T-helper 1 cell treated with Interleukin-12 subunit alpha and Interleukin-12 subunit beta and Interleukin-4 antibody, amounts not matched to agents 30 μg/mL and 1 μg/mL, for 36 hours (primary cell): ENCODE results near the gene AREL1.
A peak's percentile ranks its signal among the peaks of the same experiment; 100 is the strongest.

Experiments used
- H3K27ac Mint-ChIP-seq: one replicate; pipeline ENCODE4 v1.8.0; 2021; ENCODE audit warnings: mild to moderate bottlenecking, mixed read lengths
- H3K27me3 Mint-ChIP-seq: one replicate; pipeline ENCODE4 v1.8.0; 2021; ENCODE audit warnings: low read depth, mixed read lengths
- H3K36me3 Mint-ChIP-seq: one replicate; pipeline ENCODE4 v1.8.0; 2021; ENCODE audit warnings: low read depth, mixed read lengths
- H3K4me1 Mint-ChIP-seq: one replicate; pipeline ENCODE4 v1.8.0; 2021; ENCODE audit warnings: low read depth, mixed read lengths
- H3K4me3 Mint-ChIP-seq: one replicate; pipeline ENCODE4 v1.8.0; 2021; ENCODE audit warnings: mild to moderate bottlenecking, moderate library complexity, mixed read lengths
- H3K9me3 Mint-ChIP-seq: one replicate; pipeline ENCODE4 v1.8.0; 2021; ENCODE audit warnings: mixed read lengths

The AREL1 gene

GRCh38 chr14:74713395-74713735, 485 bp upstream of the AREL1 start:
- no peaks in the 10 kb centered on the region for H3K9me3 Mint-ChIP-seq
- H3K4me3 Mint-ChIP-seq = peak overlapping the region; percentile 95
- peaks cover 37% of the 10 kb centered on the region for H3K4me1 Mint-ChIP-seq
- peaks cover 26% of the 10 kb centered on the region for H3K36me3 Mint-ChIP-seq
- H3K27ac Mint-ChIP-seq = peak overlapping the region; percentile 95
- no peaks in the 10 kb centered on the region for H3K27me3 Mint-ChIP-seq

GRCh38 chr14:74711651-74712050, 1.2 kb downstream of the AREL1 start:
- Mint-ChIP-seq H3K9me3 (no peaks in the 10 kb centered on the region), H3K27ac (no peak overlapping the region), H3K27me3 (no peaks in the 10 kb centered on the region), H3K36me3 (peaks cover 20% of the 10 kb centered on the region), H3K4me3 (peak overlapping the region; percentile 46), H3K4me1 (peaks cover 36% of the 10 kb centered on the region)

- H3K9me3 Mint-ChIP-seq = no peaks in the 10 kb centered on the region
- no peak overlapping the region for H3K27ac Mint-ChIP-seq
- H3K27me3 Mint-ChIP-seq = no peaks in the 10 kb centered on the region
- H3K36me3 Mint-ChIP-seq = peaks cover 11% of the 10 kb centered on the region
- H3K4me3 Mint-ChIP-seq = peak overlapping the region; percentile 37
- peaks cover 27% of the 10 kb centered on the region for H3K4me1 Mint-ChIP-seq
These were observed 2.4 kb downstream of the AREL1 start for GRCh38 chr14:74710480-74710879.

- peaks cover 14% of the 10 kb centered on the region for H3K9me3 Mint-ChIP-seq
- H3K4me1 Mint-ChIP-seq = peaks cover 9% of the 10 kb centered on the region
- no peaks in the 10 kb centered on the region for H3K27me3 Mint-ChIP-seq
- no peak overlapping the region for H3K27ac Mint-ChIP-seq
- peaks cover 16% of the 10 kb centered on the region for H3K36me3 Mint-ChIP-seq
- H3K4me3 Mint-ChIP-seq = no peak overlapping the region
These were observed 7.0 kb downstream of the AREL1 start for GRCh38 chr14:74705613-74706500.

- H3K27ac Mint-ChIP-seq = no peak overlapping the region
- peaks cover 3% of the 10 kb centered on the region for H3K4me1 Mint-ChIP-seq
- peaks cover 19% of the 10 kb centered on the region for H3K36me3 Mint-ChIP-seq
- H3K9me3 Mint-ChIP-seq = peaks cover 15% of the 10 kb centered on the region
- H3K4me3 Mint-ChIP-seq = no peak overlapping the region
- H3K27me3 Mint-ChIP-seq = no peaks in the 10 kb centered on the region
These were observed 8.2 kb downstream of the AREL1 start for GRCh38 chr14:74704656-74705055.

GRCh38 chr14:74703043-74703442, 9.8 kb downstream of the AREL1 start:
- Mint-ChIP-seq H3K27me3 (no peaks in the 10 kb centered on the region), H3K27ac (no peak overlapping the region), H3K4me1 (peaks cover 2% of the 10 kb centered on the region), H3K4me3 (no peak overlapping the region), H3K9me3 (peaks cover 15% of the 10 kb centered on the region), H3K36me3 (peaks cover 21% of the 10 kb centered on the region)

GRCh38 chr14:74702293-74702692, 10.6 kb downstream of the AREL1 start:
- Mint-ChIP-seq H3K4me1 (peaks cover 2% of the 10 kb centered on the region), H3K4me3 (no peak overlapping the region), H3K9me3 (peaks cover 15% of the 10 kb centered on the region), H3K27ac (no peak overlapping the region), H3K27me3 (no peaks in the 10 kb centered on the region), H3K36me3 (peaks cover 24% of the 10 kb centered on the region)

GRCh38 chr14:74698465-74698864, 14.4 kb downstream of the AREL1 start:
- Mint-ChIP-seq H3K9me3 (peaks cover 15% of the 10 kb centered on the region), H3K36me3 (peaks cover 20% of the 10 kb centered on the region), H3K27ac (no peak overlapping the region), H3K27me3 (no peaks in the 10 kb centered on the region), H3K4me3 (no peak overlapping the region), H3K4me1 (peaks cover 6% of the 10 kb centered on the region)

- Mint-ChIP-seq H3K27me3 (no peaks in the 10 kb centered on the region), H3K4me1 (peaks cover 6% of the 10 kb centered on the region), H3K9me3 (peaks cover 12% of the 10 kb centered on the region), H3K36me3 (peaks cover 18% of the 10 kb centered on the region), H3K27ac (no peak overlapping the region), H3K4me3 (no peak overlapping the region)
These were observed 14.9 kb downstream of the AREL1 start for GRCh38 chr14:74697976-74698375.

GRCh38 chr14:74697543-74697942, 15.3 kb downstream of the AREL1 start:
- Mint-ChIP-seq H3K4me1 (peaks cover 6% of the 10 kb centered on the region), H3K27me3 (no peaks in the 10 kb centered on the region), H3K9me3 (peaks cover 7% of the 10 kb centered on the region), H3K27ac (no peak overlapping the region), H3K4me3 (no peak overlapping the region), H3K36me3 (peaks cover 14% of the 10 kb centered on the region)

- H3K4me1 Mint-ChIP-seq = peaks cover 6% of the 10 kb centered on the region
- H3K27ac Mint-ChIP-seq = no peak overlapping the region
- peaks cover 14% of the 10 kb centered on the region for H3K36me3 Mint-ChIP-seq
- H3K9me3 Mint-ChIP-seq = peaks cover 4% of the 10 kb centered on the region
- no peaks in the 10 kb centered on the region for H3K27me3 Mint-ChIP-seq
- no peak overlapping the region for H3K4me3 Mint-ChIP-seq
These were observed 15.9 kb downstream of the AREL1 start for GRCh38 chr14:74697011-74697410.

GRCh38 chr14:74695406-74695805, 17.5 kb downstream of the AREL1 start:
- Mint-ChIP-seq H3K27ac (no peak overlapping the region), H3K4me3 (no peak overlapping the region), H3K36me3 (peaks cover 11% of the 10 kb centered on the region), H3K9me3 (no peaks in the 10 kb centered on the region), H3K27me3 (no peaks in the 10 kb centered on the region), H3K4me1 (peaks cover 6% of the 10 kb centered on the region)

- H3K4me1 Mint-ChIP-seq = peaks cover 4% of the 10 kb centered on the region
- H3K27ac Mint-ChIP-seq = no peak overlapping the region
- H3K36me3 Mint-ChIP-seq = peaks cover 18% of the 10 kb centered on the region
- no peaks in the 10 kb centered on the region for H3K27me3 Mint-ChIP-seq
- H3K9me3 Mint-ChIP-seq = no peaks in the 10 kb centered on the region
- no peak overlapping the region for H3K4me3 Mint-ChIP-seq
These were observed 19.7 kb downstream of the AREL1 start for GRCh38 chr14:74693191-74693590.

- H3K4me3 Mint-ChIP-seq = no peak overlapping the region
- H3K9me3 Mint-ChIP-seq = no peaks in the 10 kb centered on the region
- peaks cover 4% of the 10 kb centered on the region for H3K4me1 Mint-ChIP-seq
- H3K27me3 Mint-ChIP-seq = no peaks in the 10 kb centered on the region
- H3K36me3 Mint-ChIP-seq = peaks cover 15% of the 10 kb centered on the region
- H3K27ac Mint-ChIP-seq = no peak overlapping the region
These were observed 21.4 kb downstream of the AREL1 start for GRCh38 chr14:74691456-74691855.

GRCh38 chr14:74685921-74686678, 26.8 kb downstream of the AREL1 start:
- Mint-ChIP-seq H3K4me1 (peaks cover 12% of the 10 kb centered on the region), H3K27ac (no peak overlapping the region), H3K4me3 (no peak overlapping the region), H3K27me3 (no peaks in the 10 kb centered on the region), H3K9me3 (no peaks in the 10 kb centered on the region), H3K36me3 (peaks cover 35% of the 10 kb centered on the region)
